Head of caudate nucleus (tissue), 42 donors: ENCODE measurements around the gene SUSD4.
A peak's percentile ranks its signal among the peaks of the same experiment; 100 is the strongest.

ENCODE experiments used
- DNase-seq, 42 donors: peaks; one replicate each; pipeline versions ENCODE4 v3.0.0 to v3.0.0-alpha.2; 2020 to 2021; ENCODE audit warnings: mixed read lengths in 7 of 42
- intact Hi-C: fragments of 100-400 bp; cut with DNase I; formaldehyde crosslinking; loops from one replicate; pipeline ENCODE4 v1.15.0; 2022

Gene SUSD4

DNA sequence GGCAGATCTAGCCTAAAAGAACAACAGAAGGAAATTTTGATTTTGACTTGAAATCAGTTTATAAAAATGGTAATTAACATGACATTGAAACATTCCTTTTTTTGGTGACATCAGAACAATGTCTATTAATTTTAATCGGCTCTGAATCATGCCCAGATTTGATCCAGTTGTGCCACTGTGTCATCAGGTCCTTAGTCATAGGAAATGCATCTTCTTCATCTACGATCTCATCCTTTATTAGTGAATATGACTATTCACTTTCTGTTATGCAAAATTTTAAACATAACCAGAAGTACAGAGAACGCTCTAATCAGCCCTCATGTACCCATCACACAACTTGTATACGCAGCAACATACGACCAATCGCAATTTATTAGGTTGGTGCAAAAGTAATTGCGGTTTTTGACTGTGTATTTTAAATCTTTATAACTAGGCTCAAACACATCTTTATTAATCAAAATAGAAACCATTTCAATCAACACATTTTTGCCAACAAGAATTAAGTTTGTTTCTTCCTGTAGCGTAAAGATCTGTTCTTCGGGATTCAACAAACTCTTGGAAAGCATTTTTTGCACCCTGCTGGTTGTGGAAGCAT is 180.6 kb downstream of the SUSD4 start:
- no peak for DNase-seq
- intact Hi-C loops: no loop called here

DNA sequence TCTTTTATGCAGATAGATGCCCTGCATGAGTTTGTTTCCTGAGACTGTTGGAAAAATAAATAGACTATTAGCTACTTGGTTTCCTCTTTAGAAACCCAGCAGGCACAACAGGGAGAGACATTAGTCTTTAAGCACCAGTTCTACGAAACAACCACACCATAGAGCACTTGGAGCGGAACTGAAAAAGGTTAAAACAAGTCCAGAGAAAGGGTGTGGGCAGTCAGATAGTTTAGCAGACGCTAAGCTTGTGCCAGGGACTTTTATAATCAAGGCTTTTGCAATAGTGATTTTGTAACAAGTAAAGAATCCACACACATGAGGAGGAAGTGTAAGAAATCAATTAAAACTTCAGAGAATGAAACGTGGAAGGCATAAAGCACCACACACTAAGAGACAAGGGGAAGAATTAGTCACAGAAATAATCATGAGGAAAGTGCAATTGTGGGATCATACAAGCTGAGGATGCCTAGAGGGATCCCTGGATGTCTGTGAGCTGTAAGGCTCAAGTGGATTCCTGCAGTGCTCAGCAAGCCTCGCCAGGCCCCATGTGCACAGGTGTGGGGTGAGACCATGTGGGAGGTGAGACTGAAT is 183.2 kb downstream of the SUSD4 start:
- DNase-seq: peak in 7 of 42 donors; percentile 10 to 35 (median 19)
- intact Hi-C loops: no loop called here

DNA sequence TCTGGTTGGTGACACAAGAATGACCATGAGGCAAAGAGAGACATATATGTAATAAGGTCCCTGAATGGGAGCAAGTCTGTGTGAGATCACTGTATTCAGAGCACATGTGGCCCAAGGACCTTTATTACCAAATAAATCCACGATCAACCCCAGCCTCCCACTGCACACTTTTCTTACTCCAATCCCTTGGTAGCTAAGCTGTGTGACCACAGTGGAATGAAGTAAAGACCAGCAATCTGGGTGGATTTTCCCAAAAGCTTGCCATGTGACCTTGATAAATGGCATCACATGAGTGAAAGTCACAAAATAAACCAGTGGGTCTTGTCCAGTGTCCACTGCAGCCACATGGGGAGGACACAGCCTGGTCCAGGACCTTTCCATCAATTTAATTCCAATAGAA is 184.2 kb downstream of the SUSD4 start:
- DNase-seq: no peak
- intact Hi-C loops: no loop called here

DNA sequence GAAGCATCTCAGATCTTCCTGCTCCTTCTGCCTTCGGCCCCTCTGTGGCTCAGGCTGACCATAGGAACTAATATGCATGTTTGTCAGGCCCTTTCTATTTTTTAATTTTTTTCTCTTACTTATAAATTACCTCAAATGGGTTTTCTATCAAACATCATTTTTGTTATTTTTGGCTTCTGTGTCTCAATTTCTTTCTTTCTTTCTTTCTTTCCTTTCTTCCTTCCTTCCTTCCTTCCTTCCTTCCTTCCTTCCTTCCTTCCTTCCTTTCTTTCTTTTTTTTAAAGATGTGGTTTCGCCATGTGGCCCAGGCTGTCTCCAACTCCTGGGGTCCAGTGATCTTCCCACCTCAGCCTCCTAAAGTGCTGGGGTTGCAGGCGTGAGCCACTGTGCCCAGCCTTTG is 184.7 kb downstream of the SUSD4 start:
- intact Hi-C loops: no loop called here
- DNase-seq: no peak

DNA sequence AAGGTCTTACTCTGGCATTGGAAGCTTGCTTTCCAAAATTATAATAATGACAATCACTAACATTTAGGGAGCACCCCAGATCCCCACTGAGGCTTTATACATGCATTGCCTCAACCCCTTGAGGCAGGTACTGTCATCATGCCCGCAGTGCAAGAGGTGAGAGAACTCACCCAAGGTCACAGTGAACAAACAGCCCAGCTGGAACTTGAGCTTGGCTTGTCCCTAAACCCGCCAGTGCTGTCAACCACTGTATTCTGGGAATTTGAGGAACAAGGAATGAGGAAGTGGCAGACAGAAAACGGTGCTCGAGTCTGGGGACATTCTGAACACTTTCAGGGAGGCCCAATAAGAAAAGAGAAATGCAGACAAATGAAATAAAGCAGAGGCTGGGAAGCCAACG is 186.3 kb downstream of the SUSD4 start:
- DNase-seq: peak in 17 of 42 donors; percentile 5 to 54 (median 22)
- intact Hi-C loops: no loop called here

DNA sequence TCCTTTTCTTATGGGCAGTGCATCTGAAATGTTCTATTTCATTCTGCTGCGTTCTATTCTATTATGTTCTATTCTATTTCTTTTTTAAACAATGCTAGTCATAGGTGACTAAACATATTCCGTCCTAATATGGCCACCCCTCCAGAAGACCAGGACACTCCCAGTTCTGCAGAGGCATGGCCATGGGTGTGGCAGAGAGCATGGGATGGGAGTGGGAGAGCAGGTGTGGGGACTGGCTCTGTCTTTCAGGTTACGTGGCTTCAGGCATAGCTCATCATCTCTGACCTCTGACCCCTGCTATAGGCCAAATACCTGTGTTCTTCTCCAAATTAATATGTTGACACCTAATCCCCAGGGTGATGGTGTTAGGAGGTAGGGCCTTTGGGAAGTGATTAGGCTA is 187.5 kb downstream of the SUSD4 start:
- DNase-seq: no peak
- intact Hi-C loops: no loop called here

DNA sequence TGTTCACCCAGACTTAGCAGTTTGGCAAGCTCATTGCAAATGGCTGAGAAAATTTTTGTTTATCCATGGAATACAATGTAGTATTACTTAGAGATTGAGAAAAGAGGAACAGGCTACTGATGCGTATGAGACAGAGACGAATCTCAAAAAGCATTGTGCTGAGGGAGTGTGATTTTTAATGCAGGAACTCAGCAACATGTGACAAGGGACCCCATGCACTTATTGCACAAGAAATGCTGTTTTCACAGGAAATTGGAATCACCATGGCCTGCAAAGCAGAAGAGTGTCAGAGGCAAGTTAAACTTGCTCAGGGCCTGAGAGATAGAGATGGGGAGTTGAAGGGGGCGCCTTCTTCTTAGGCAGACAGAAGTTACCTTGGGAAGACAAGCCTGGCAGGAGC is 188.3 kb downstream of the SUSD4 start:
- DNase-seq: peak in 11 of 42 donors; percentile 7 to 50 (median 24)
- intact Hi-C loops: no loop called here

DNA sequence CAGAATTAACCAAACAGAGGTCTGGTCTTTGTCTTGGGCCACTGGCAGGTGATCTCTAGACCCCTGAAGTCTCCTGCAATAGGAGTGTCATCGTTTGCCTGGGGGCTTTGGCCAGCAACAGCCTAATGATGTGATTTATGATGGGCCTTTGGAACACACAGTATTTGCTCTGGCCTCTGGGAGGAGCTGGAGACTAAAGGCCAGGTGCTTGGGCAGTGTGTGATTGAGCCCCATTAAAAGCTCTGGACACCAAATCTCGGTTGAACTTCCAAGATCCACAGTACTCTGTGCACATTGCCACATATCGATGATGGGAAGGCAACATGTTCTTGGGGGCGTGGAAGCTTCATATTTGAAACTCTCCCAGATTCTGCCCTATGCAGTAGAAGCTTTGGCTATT is 188.9 kb downstream of the SUSD4 start:
- DNase-seq: no peak
- intact Hi-C loops: no loop called here
